ENCODE data around the gene RGL3. TPM values are rescaled to one million over a fixed set of nuclear protein-coding genes. Genes with fewer than 3 reads are reported as not detected.

The RGL3 gene
- total and polyA plus RNA-seq, 2 of the 4 experiments (the other 2 are of a cell fraction), result 0.18 to 0.62 TPM

- Histone ChIP-seq H3K14ac (replicated peaks; ENCODE audit: low read depth, low read length) (no peak overlapping the region), H4K91ac (ENCODE audit: insufficient read depth, low read depth, low read length) (no peak overlapping the region), H3K27ac (ENCODE audit: insufficient read depth, low read length) (no peak overlapping the region), H2BK120ac (ENCODE audit: low read depth, low read length) (no peak overlapping the region), H3K79me1 (ENCODE audit: low read depth in 1 of 2, low read length in 2 of 2) (no peaks in the 10 kb centered on the region), H3K9me3 (ENCODE audit: control insufficient read depth, insufficient read depth, low read length) (no peaks in the 10 kb centered on the region), H3K18ac (ENCODE audit: low read depth, low read length) (no peak overlapping the region), H3K36me3 (ENCODE audit: control insufficient read depth, insufficient read depth, low read length) (no peaks in the 10 kb centered on the region), H2BK5ac (ENCODE audit: low read depth, low read length, poor library complexity, severe bottlenecking) (no peak overlapping the region), H2AFZ (replicated peaks; ENCODE audit: low read length, poor library complexity) (peak overlapping the region; percentile 65), H3K23ac (ENCODE audit: low read depth, low read length) (no peak overlapping the region), H4K5ac (ENCODE audit: low read depth, low read length) (no peak overlapping the region), H3K4me2 (ENCODE audit: low read depth, low read length) (no peak overlapping the region), H3K9me1 (ENCODE audit: insufficient read depth, low read length) (no peaks in the 10 kb centered on the region), H2AK9ac (replicated peaks; ENCODE audit: low read depth, low read length, poor library complexity) (peak overlapping the region; percentile 52), H4K8ac (ENCODE audit: low read depth in 2 of 2, low read length in 2 of 2) (no peak overlapping the region), H3K56ac (ENCODE audit: extremely low read depth, insufficient read depth, low read length) (no peak overlapping the region), H3K4me1 (ENCODE audit: control insufficient read depth, insufficient read depth, low read length) (no peaks in the 10 kb centered on the region), H2BK15ac (ENCODE audit: low read depth, low read length) (no peak overlapping the region), H3K9ac (ENCODE audit: low read depth, low read length) (no peak overlapping the region), H3K4me3 (ENCODE audit: insufficient read depth, low read depth, low read length) (no peak overlapping the region), H3K27me3 (ENCODE audit: control insufficient read depth, insufficient read depth, low read length) (peaks cover 2% of the 10 kb centered on the region), H4K20me1 (ENCODE audit: insufficient read depth, low read length) (no peaks in the 10 kb centered on the region; the same call in 1 of the 2 replicates), H2AK5ac (ENCODE audit: low read depth, low read length) (no peak overlapping the region), H2BK20ac (ENCODE audit: low read depth, low read length) (no peak overlapping the region), H3K4ac (ENCODE audit: low read depth, low read length) (no peak overlapping the region)
- dilution Hi-C loops (cut with HindIII; ENCODE audit: low sequenced_read_pairs, unreplicated experiment) (no loop called here), in situ Hi-C loops (cut with MboI; ENCODE audit: low sequenced_read_pairs) (no loop called here), intact Hi-C loops (cut with micrococcal nuclease) (no loop called here)
- TF ChIP-seq ELK1 (IDR thresholded peaks at IDR 0.05; ENCODE audit: borderline replicate concordance, low read depth, low read length) (no peak), RAD21 (IDR thresholded peaks at IDR 0.05; ENCODE audit: low read length) (peak; percentile 21; the same call in 1 of the 2 replicates), SMC3 (IDR thresholded peaks at IDR 0.05; ENCODE audit: low read depth, low read length) (peak; percentile 20; the same call in 1 of the 2 replicates), POLR2A (IDR thresholded peaks at IDR 0.05; ENCODE audit: low read depth, low read length) (no peak), MAZ (IDR thresholded peaks at IDR 0.05; ENCODE audit: borderline replicate concordance, low read depth, low read length) (no peak)
- 24% methylated on average over 23 of the region's 44 CpGs; no CpG with 5 or more reads in 1 of the 2 experiments for WGBS, 2 experiments (ENCODE audit: extremely low coverage in 2 of 2, insufficient read length in 1 of 2)
- no peak for DNase-seq
- no TSS peak for BruUV-seq (replicated peaks)
- peak; percentile 62 for ATAC-seq (ENCODE audit: low read depth)
- CTCF ChIA-PET, result interaction anchor here (0.6 to 1.1 kb wide), 3 partner anchors 16 to 25 kb away, joined by 3 to 4 read pairs (median 4); no protein-coding TSS in a partner anchor
- POLR2A ChIA-PET (ENCODE audit: unreplicated experiment), result no interaction called here
These were observed 13.1 kb downstream of the RGL3 start for GRCh38 chr19:11405846-11406643.

Data from IMR-90 (cell line).